ENCODE measurements around the gene PRPF6.
A peak's percentile ranks its signal among the peaks of the same experiment; 100 is the strongest.

Gene PRPF6

GRCh38 chr20:64035933-64036345, 55.0 kb downstream of the PRPF6 start, which contains the start of gene C20orf204:
C20orf204 (plus strand) TSS chr20:64036182; CDS start chr20:64036324, 142 bp downstream.
- no peak for DNase-seq (ENCODE audit: low spot score)

- DNase-seq (ENCODE audit: low spot score): no peak
Measured at GRCh38 chr20:64036346-64037198, 55.6 kb downstream of the PRPF6 start.

GRCh38 chr20:64037199-64037497, 56.2 kb downstream of the PRPF6 start:
- DNase-seq (ENCODE audit: low spot score): no peak

- no peak for DNase-seq (ENCODE audit: low spot score)
Measured at GRCh38 chr20:64037498-64038213, 56.7 kb downstream of the PRPF6 start.

- DNase-seq (ENCODE audit: low spot score): no peak
Measured at GRCh38 chr20:64038224-64038564, 57.3 kb downstream of the PRPF6 start.

- peak; percentile 95 for DNase-seq (ENCODE audit: low spot score)
Measured at GRCh38 chr20:64038565-64039292, 57.8 kb downstream of the PRPF6 start.

- DNase-seq (ENCODE audit: low spot score): no peak
Measured at GRCh38 chr20:64039293-64040160, 58.6 kb downstream of the PRPF6 start.

- no peak for DNase-seq (ENCODE audit: low spot score)
Measured at GRCh38 chr20:64040231-64041039, 59.5 kb downstream of the PRPF6 start.

GRCh38 chr20:64041040-64041780, 60.3 kb downstream of the PRPF6 start:
- no peak for DNase-seq (ENCODE audit: low spot score)

- DNase-seq (ENCODE audit: low spot score): no peak
Measured at GRCh38 chr20:64041781-64042053, 60.8 kb downstream of the PRPF6 start.

- no peak for DNase-seq (ENCODE audit: low spot score)
Measured at GRCh38 chr20:64042054-64042781, 61.3 kb downstream of the PRPF6 start.

GRCh38 chr20:64043768-64044167, 62.8 kb downstream of the PRPF6 start:
- no peak for DNase-seq (ENCODE audit: low spot score)

- DNase-seq (ENCODE audit: low spot score): no peak
Measured at GRCh38 chr20:64044484-64045247, 63.7 kb downstream of the PRPF6 start.

GRCh38 chr20:64045346-64046011, 64.5 kb downstream of the PRPF6 start:
- no peak for DNase-seq (ENCODE audit: low spot score)

GRCh38 chr20:64047046-64047389, 66.1 kb downstream of the PRPF6 start:
- no peak for DNase-seq (ENCODE audit: low spot score)

GRCh38 chr20:64047968-64048401, 67.1 kb downstream of the PRPF6 start:
- DNase-seq (ENCODE audit: low spot score): no peak

- DNase-seq (ENCODE audit: low spot score): peak; percentile 72
Measured at GRCh38 chr20:64048402-64049044, 67.6 kb downstream of the PRPF6 start.
